SK-N-SH treated with all-trans-retinoic acid at 6 μM for 48 hours (cell line): ENCODE results near the gene UGT1A9.

ENCODE experiments used
- ATAC-seq: fragments of 200-7000 bp; cut with Tn5 transposase; 3 replicates; pipeline ENCODE4 v1.9.1; 2020; ENCODE audit warnings: mild to moderate bottlenecking, moderate library complexity
- ARNTL ChIP-seq: fragments of 450-650 bp; formaldehyde crosslinking; IDR thresholded peaks from 2 replicates; pipeline ENCODE4 v1.5.0; 2020; ENCODE audit warnings: low read depth, mild to moderate bottlenecking, moderate library complexity, borderline replicate concordance
- BACH2 ChIP-seq: fragments of 250-450 bp; sonication (Bioruptor Pico); IDR thresholded peaks from 2 replicates; pipeline ENCODE4 v1.9.0; 2021; ENCODE audit warnings: mild to moderate bottlenecking, borderline replicate concordance
- CREB5 ChIP-seq: fragments of 250-450 bp; sonication (Bioruptor Pico); IDR thresholded peaks from 2 replicates; pipeline ENCODE4 v1.5.1; 2020; ENCODE audit warnings: low read depth, mild to moderate bottlenecking, moderate library complexity
- CSDC2 ChIP-seq: fragments of 250-450 bp; sonication (Bioruptor Pico); IDR thresholded peaks from 2 replicates; pipeline ENCODE4 v1.5.0; 2020; ENCODE audit warnings: mild to moderate bottlenecking, moderate library complexity
- CSRNP3 ChIP-seq: fragments of 250-450 bp; sonication (Bioruptor Pico); IDR thresholded peaks from 2 replicates; pipeline ENCODE4 v1.5.1; 2021; ENCODE audit warnings: mild to moderate bottlenecking, moderate library complexity
- GLIS3 ChIP-seq: fragments of 250-450 bp; sonication (Bioruptor Pico); IDR thresholded peaks from 2 replicates; pipeline ENCODE4 v1.5.0; 2020; ENCODE audit warnings: mild to moderate bottlenecking, moderate library complexity
- OSR1 ChIP-seq: fragments of 250-450 bp; sonication (Bioruptor Pico); IDR thresholded peaks from 2 replicates; pipeline ENCODE4 v1.8.0; 2022; ENCODE audit warnings: moderate library complexity, mild to moderate bottlenecking, inconsistent platforms
- PATZ1 ChIP-seq: fragments of 250-450 bp; sonication (Bioruptor Pico); IDR thresholded peaks from 2 replicates; pipeline ENCODE4 v1.8.0; 2020; ENCODE audit warnings: mild to moderate bottlenecking, moderate library complexity, borderline replicate concordance
- POU6F1 ChIP-seq: fragments of 250-450 bp; sonication (Bioruptor Pico); IDR thresholded peaks from 2 replicates; pipeline ENCODE4 v1.8.0; 2021; ENCODE audit warnings: low read depth, mild to moderate bottlenecking, moderate library complexity, borderline replicate concordance
- PPARA ChIP-seq: fragments of 250-450 bp; sonication (Bioruptor Pico); IDR thresholded peaks from 2 replicates; pipeline ENCODE4 v1.5.0; 2020; ENCODE audit warnings: mild to moderate bottlenecking, borderline replicate concordance
- RARB ChIP-seq: fragments of 250-450 bp; sonication (Bioruptor Pico); IDR thresholded peaks from 2 replicates; pipeline ENCODE4 v1.8.0; 2021; ENCODE audit warnings: mild to moderate bottlenecking, moderate library complexity
- SNAI2 ChIP-seq: fragments of 250-450 bp; sonication (Bioruptor Pico); IDR thresholded peaks from 2 replicates; pipeline ENCODE4 v1.5.0; 2020; ENCODE audit warnings: mild to moderate bottlenecking, moderate library complexity
- TCF4 ChIP-seq: fragments of 250-450 bp; sonication (Bioruptor Pico); IDR thresholded peaks from 2 replicates; pipeline ENCODE4 v1.8.0; 2021; ENCODE audit warnings: mild to moderate bottlenecking, moderate library complexity, borderline replicate concordance
- TOX ChIP-seq: fragments of 250-450 bp; sonication (Bioruptor Pico); IDR thresholded peaks from 2 replicates; pipeline ENCODE4 v1.8.0; 2021; ENCODE audit warnings: mild to moderate bottlenecking, moderate library complexity, borderline replicate concordance
- TSHZ2 ChIP-seq: fragments of 250-450 bp; sonication (Bioruptor Pico); IDR thresholded peaks from 2 replicates; pipeline ENCODE4 v1.5.0; 2020; ENCODE audit warnings: mild to moderate bottlenecking, moderate library complexity
- ZC3H10 ChIP-seq: fragments of 250-450 bp; sonication (Bioruptor Pico); IDR thresholded peaks from 2 replicates; pipeline ENCODE4 v1.5.1; 2021; ENCODE audit warnings: mild to moderate bottlenecking, moderate library complexity
- ZFP3 ChIP-seq: fragments of 250-450 bp; sonication (Bioruptor Pico); IDR thresholded peaks from 2 replicates; pipeline ENCODE4 v1.5.0; 2020; ENCODE audit warnings: mild to moderate bottlenecking, moderate library complexity
- ZFP30 ChIP-seq: fragments of 450-650 bp; formaldehyde crosslinking; IDR thresholded peaks from 2 replicates; pipeline ENCODE4 v1.5.0; 2022; ENCODE audit warnings: mild to moderate bottlenecking, moderate library complexity
- ZNF565 ChIP-seq: fragments of 450-650 bp; formaldehyde crosslinking; conservative IDR thresholded peaks from 2 replicates; pipeline ENCODE4 v1.5.0; 2020; ENCODE audit warnings: low read depth, mild to moderate bottlenecking, moderate library complexity
- ZNF70 ChIP-seq: fragments of 450-650 bp; formaldehyde crosslinking; IDR thresholded peaks from 2 replicates; pipeline ENCODE4 v1.5.0; 2020; ENCODE audit warnings: mild to moderate bottlenecking, moderate library complexity
- ZNF8 ChIP-seq: fragments of 450-650 bp; formaldehyde crosslinking; IDR thresholded peaks from 2 replicates; pipeline ENCODE4 v1.5.0; 2020; ENCODE audit warnings: mild to moderate bottlenecking, moderate library complexity

UGT1A9 gene

GRCh38 chr2:233672886-233673285 lies 1.2 kb downstream of the UGT1A9 start (continued):
- TF ChIP-seq BACH2 (CRISPR knock-in tag) (no peak), SNAI2 (CRISPR knock-in tag) (no peak), ZNF70 (CRISPR knock-in tag) (no peak)
- TF ChIP-seq, all 23 proteins: peak for 0

- TF ChIP-seq ZFP30 (CRISPR knock-in tag) (no peak), CREB5 (no peak), OSR1 (CRISPR knock-in tag) (no peak), PPARA (CRISPR knock-in tag) (no peak), ZNF8 (CRISPR knock-in tag) (no peak), ARNTL (CRISPR knock-in tag) (no peak), CSDC2 (CRISPR knock-in tag) (no peak), TCF4 (CRISPR knock-in tag) (no peak), ZNF70 (CRISPR knock-in tag) (no peak), ZFP3 (CRISPR knock-in tag) (no peak), ZNF565 (no peak)
- no peak for ATAC-seq
Measured at GRCh38 chr2:233673896-233674295, 2.2 kb downstream of the UGT1A9 start.

- ATAC-seq = no peak
- TF ChIP-seq ARNTL (CRISPR knock-in tag) (no peak), TSHZ2 (no peak), RARB (CRISPR knock-in tag) (no peak), ZNF70 (CRISPR knock-in tag) (no peak), POU6F1 (CRISPR knock-in tag) (no peak), CSDC2 (CRISPR knock-in tag) (no peak)
- TF ChIP-seq, all 23 proteins: peak for 0
Measured at GRCh38 chr2:233674314-233674713, 2.6 kb downstream of the UGT1A9 start.

- no peak for ATAC-seq
- TF ChIP-seq PPARA (CRISPR knock-in tag) (no peak), ZFP3 (CRISPR knock-in tag) (no peak), CSRNP3 (no peak), SNAI2 (CRISPR knock-in tag) (no peak), POU6F1 (CRISPR knock-in tag) (no peak), ZC3H10 (CRISPR knock-in tag) (no peak), CSDC2 (CRISPR knock-in tag) (no peak), PATZ1 (no peak), OSR1 (CRISPR knock-in tag) (no peak), ZNF8 (CRISPR knock-in tag) (no peak), GLIS3 (CRISPR knock-in tag) (no peak), CREB5 (no peak), TOX (no peak), TCF4 (CRISPR knock-in tag) (no peak), ZNF70 (CRISPR knock-in tag) (no peak), ARNTL (CRISPR knock-in tag) (no peak)
Measured at GRCh38 chr2:233674995-233675394, 3.3 kb downstream of the UGT1A9 start.
